Ovary (tissue), 3 donors: ENCODE results near the gene ZCCHC14.

Source experiments
- EP300 ChIP-seq: sonication (generic); formaldehyde crosslinking; IDR thresholded peaks from one replicate; pipeline ENCODE4 v1.6.1; 2017; ENCODE audit warnings: antibody characterized with exemption
- POLR2A ChIP-seq: fragments of 450-650 bp; IDR thresholded peaks from one replicate; pipeline ENCODE4 v1.6.1; 2017; ENCODE audit warnings: antibody characterized with exemption, mild to moderate bottlenecking, moderate library complexity
- TF ChIP-seq, protein P1 (sequence below), 3 donors: fragments of 450-650 bp in 2 of 3; fragments of 200-600 bp in 1 of 3; IDR thresholded peaks; one replicate each; pipeline versions ENCODE4 v1.5.1 to v1.8.0; 2016 to 2022; ENCODE audit warnings: antibody characterized with exemption in 3 of 3, mild to moderate bottlenecking in 1 of 3
- donor health status: DM: no; HTN: no; CAD: no.

GRCh38 chr16:87474017-87474416 is 18.8 kb downstream of the ZCCHC14 start:
- TF ChIP-seq, protein P1, sequence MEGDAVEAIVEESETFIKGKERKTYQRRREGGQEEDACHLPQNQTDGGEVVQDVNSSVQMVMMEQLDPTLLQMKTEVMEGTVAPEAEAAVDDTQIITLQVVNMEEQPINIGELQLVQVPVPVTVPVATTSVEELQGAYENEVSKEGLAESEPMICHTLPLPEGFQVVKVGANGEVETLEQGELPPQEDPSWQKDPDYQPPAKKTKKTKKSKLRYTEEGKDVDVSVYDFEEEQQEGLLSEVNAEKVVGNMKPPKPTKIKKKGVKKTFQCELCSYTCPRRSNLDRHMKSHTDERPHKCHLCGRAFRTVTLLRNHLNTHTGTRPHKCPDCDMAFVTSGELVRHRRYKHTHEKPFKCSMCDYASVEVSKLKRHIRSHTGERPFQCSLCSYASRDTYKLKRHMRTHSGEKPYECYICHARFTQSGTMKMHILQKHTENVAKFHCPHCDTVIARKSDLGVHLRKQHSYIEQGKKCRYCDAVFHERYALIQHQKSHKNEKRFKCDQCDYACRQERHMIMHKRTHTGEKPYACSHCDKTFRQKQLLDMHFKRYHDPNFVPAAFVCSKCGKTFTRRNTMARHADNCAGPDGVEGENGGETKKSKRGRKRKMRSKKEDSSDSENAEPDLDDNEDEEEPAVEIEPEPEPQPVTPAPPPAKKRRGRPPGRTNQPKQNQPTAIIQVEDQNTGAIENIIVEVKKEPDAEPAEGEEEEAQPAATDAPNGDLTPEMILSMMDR (IDR thresholded peaks at IDR 0.05): no peak
- TF ChIP-seq EP300 (no peak), POLR2A (no peak)
